Stimulated activated naive CD4-positive, alpha-beta T cell (primary cell): ENCODE data around the gene DKKL1.
A peak's percentile ranks its signal among the peaks of the same experiment; 100 is the strongest.

Experiments used
- DNase-seq, 6 experiments: peaks; one replicate each; lab custom pipeline; 2025; lab: John Stamatoyannopoulos, UW

DKKL1 gene

DNA sequence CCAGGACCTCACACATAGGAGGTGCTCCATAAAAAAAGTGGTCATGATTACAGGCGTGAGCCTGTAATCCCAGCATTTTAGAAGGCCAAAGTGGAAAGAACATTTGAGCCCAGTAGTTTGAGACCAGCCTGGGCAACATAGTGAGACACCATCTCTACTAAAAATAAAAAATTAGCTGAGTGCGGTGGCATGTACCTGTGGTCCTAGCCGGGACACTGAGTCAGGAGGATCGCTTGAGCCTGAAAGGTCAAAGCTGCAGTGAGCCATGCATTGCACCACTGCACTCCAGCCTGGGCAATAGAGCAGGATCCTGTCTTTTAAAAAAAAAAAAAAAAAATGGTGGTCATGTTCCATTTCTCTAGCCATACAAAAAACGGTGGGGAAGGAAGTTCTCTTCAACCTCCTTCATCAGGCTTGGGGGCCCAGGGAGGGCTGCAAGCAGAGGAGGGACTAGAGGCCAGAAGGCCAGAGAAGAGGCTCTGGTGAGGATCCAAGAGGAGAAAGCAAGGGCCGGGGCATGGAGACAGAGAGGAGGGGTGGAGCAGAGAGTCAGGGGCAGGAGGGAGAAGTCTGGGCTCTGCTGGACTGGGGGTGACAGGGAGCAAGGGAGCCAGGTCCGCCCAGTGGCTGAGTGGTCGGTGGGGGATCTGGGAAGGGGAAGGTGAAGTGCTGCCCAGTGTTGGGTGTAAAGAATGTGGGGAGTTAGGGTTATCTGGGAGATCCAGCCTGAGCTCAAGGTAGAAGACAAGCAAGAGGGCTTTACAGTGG lies 33.2 kb downstream of the DKKL1 start:
- no peak for DNase-seq

DNA sequence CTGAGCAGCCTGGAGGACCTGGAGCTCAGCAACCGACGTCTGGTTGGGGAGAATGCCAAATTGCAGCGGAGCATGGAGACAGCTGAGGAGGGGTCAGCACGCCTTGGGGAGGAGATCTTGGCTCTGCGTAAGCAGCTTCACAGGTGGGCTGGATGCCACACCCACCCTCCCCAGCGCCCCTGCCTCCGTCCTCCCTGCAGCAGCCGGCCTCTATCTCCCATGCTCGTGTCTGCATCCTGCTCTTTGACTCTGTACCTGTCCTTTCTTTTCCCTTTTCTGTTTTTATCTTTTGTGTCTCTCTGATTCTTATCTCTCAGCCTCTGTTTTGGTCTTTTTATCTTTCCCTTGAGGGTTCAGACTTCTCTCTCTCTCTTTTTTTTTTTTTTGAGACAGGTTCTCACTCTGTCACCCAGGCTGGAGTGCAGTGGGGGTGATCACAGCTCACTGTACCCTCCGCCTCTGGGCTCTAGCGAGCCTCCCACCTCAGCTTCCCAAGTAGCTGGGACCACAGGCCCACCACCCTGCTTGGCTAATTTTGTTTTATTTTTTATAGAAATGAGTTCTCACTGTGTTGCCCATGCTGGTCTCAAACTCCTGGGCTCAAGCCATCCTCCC lies 34.4 kb downstream of the DKKL1 start:
- peak in 2 of 6 experiments; percentile 24 for DNase-seq

DNA sequence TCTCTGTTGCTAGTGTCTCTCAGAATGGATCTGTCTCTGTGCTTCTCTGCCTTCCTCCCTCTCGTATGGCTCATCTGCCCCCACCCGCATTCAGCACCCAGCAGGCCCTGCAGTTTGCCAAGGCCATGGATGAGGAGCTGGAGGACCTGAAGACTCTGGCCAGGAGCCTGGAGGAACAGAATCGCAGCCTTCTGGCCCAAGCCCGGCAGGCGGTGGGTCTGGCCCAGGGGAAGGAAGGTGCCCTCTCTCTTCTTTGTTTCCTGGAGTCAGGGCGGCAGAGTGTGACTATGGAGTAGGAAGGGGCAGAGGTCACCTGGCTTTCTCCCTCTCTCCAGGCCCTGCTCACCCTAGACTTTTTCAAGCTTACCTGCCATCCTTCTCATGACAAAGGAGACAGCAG lies 35.3 kb downstream of the DKKL1 start:
- no peak for DNase-seq

DNA sequence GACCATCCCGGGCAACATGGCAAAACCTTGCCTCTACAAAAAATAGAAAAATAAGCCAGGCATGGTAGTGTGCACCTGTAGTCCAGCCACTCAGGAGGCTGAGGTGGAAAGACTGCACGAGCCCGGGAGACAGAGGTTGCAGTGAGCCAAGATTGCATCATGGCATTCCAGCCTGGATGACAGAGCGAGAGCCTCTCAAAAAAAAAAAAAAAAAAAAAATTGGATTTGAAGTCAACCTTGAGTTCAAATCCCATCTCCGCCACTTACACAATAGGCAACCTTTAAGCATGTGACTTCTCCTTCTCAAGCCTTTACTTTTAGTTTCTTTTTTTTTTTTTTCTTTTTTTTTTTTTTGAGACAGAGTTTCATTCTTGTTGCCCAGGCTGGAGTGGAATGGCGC lies 36.4 kb downstream of the DKKL1 start:
- no peak for DNase-seq

DNA sequence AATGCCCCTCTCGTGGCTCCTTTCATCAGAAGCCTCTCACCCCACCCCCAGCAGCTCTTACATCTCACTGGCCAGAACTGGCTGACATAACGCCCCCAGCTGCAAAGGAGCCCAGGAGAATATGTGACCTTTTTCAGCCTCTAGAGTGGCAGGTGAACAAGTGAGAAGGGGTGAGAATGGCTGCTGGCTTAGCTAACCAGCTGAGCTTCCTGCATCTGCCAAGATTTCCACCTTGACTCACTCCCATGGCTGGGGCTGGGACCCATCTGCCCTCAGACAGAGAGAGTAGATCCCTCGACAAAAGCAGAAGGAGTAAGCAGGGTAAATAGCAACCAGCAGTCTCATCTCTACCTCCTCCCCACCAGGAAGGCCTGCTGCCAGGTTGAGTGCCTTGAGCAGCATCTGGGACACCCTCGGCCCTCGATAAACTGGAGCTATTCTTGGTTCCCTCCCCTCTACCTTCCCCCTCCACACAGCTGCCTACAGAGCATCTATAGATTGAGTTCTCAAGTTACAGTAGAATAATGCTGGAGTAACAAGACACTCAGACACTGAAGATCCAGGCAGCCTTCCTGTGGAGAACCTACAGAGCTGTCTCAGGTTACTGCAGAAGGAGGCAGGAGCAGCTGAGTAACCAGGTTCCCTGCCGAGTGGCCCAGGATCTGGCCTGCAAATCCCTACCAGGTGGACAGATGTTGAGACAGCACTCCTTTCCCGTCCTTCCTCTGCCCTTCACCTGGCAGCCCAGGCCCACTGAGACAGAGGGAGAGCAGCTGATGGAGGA lies 39.9 kb downstream of the DKKL1 start:
- no peak for DNase-seq

DNA sequence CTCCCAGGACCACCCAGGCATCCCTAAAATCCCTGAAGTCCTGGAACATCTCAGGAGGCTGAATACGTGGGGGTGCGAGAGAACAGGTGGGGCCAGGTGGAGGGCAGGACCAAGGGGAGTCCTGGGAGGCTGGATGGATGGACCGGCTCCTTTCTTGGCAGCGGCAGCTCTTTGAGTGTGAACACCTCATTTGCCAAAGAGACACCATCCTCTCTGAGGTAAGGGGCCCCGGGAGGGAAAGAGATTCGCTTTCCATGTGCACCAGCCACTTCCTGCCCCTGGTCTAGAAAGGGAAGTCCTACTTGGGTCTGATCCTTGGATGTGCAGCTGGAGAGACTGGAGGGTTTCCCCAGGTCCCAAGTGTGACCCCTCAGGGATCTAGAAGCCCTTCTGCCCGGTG lies 43.4 kb downstream of the DKKL1 start:
- no peak for DNase-seq

DNA sequence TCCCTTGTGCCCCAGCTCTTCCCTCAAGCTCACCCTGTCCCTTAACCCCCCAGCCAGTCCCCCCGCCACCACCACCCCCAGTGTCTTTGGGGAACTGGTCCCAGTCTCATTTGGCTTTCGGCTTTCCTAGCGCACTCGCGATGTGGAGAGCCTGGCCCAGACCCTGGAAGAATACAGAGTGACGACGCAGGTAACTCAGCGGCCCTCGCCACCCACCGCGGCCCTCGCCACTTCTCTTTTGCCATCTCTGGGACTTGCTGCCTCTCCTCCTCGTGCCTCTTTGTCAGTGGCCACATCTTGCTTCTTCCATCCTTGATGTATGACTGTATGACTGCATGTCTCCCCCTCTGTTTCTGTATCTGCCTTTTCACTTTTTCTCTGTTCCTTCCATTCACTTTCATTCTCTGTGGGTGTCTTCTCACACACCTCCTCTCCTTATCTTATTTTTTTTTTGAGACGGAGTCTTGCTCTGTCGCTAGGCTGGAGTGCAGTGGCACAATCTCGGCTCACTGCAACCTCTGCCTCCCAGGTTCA lies 43.9 kb downstream of the DKKL1 start:
- DNase-seq, result no peak

DNA sequence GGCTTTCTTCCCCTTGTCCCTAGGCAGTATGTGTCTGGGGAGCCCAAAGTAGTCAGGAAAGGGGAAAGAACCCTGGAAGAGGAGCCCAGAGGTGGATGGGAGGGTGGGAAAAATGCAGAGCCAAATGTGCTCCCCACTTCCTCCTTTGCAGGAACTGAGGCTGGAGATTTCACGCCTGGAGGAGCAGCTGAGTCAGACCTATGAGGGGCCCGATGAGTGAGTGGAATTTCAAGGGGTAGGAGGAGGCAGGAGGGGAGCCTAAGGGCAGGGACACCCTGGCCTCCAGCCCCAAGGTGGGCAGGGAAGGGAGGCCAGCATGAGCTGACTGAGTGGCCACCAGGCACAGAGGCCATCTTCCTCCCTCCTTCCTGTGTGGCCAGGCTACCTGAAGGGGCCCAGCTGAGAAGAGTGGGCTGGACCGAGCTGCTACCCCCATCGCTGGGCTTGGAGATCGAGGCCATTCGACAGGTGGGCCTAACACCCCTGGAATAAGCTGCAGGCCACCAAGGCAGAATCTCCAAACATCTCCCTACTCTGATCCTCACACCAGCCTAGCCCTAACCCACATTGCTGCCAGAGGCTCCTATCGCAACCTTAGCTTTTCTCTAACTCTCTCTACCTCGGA lies 45.3 kb downstream of the DKKL1 start:
- no peak for DNase-seq

DNA sequence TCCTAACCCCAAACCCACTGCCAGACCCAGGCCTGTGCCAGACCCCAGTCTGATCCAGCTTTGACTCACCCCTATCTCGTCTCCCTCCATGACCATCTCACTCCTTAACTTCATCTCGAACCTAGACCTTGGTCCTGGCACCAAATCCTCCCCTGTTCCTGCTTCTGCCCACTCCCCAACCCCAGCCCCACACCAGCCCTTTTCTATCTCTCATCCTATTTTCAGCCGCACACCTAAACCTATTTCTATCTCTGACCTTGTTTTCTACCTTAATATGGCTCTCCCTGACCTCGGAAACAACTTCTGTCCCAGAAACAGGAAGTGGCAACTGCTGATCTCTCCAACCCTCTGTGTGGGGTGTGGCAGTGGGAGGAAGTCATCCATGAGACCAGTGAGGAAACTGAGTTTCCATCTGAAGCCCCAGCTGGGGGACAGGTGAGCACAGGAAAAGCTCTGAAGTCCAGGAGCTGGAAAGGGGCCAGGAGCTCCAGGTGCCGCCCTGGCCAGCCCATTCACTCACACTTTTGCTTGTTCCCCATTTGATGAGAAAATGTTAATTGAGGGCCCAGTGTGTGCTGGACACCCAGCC lies 45.9 kb downstream of the DKKL1 start:
- DNase-seq, result peak in 2 of 6 experiments; percentile 26 to 36

DNA sequence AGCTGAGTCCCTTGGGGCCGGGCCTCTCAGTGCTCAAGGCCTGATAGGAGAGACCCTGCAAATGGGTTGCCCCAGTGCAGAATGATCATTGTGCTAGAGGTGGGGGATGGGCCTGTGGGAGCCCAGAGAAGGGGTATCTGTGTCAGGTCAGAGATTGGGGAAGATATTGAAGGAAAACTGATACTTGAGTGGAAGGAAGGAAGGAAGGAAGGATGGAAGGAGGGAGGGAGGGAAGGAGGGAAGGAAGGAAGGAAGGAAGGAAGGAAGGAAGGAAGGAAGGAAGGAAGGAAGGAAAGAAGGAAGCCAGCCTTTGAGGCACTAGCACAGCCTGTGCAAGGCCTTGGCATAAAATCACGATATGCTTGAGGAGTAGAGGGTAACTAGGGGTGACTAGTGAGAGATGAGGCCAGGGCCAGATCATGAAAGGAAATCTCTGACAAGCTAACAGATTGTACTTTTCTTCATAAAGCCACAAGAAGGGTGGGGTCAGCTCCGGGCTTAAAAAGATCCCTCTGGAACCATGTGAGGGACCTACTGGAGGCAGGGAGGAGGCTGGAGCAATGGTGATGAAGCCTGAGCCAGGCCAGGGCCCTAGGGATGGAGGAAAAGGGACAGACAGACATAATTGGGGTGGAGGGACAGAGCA lies 48.1 kb downstream of the DKKL1 start:
- no peak for DNase-seq

DNA sequence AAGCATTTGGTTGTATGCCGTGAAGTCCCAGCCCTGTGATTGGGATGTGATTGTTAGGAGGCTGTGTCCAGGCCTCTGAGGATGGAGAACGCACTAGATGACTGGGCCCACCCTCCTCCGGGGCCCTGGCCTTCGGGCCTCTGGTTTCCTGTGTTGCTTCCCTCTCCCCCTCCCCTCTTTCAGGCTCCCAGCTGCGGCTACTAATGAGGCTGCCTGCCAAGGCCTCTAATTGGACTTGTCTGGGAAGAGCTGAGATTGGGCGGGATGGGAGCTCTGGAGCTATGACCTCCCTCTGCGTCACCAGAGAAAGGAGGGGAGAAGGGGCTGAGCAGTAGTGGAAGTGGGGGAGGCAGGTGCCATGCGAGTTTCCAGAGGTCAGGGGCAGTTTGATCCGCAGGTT lies 49.7 kb downstream of the DKKL1 start:
- DNase-seq, result no peak

DNA sequence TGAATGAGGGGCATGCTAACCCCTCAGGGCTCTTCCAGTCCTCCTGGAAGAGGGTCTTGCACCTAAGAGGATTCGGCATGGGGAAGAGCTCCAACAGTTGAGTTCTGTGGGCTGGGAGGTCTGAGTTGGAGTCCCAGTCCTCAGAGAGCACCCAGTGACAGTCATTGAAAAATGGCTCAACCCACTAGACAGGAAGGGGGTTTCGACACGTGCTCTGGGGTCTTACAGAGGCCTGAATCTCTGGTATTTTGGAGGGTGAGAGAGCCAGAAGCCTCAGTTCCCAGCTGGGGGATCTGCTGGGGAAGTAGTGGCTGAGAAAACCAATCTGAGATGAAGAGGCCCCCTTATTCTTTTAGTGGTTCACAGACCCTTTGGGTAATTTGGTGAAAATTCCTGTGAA lies 50.6 kb downstream of the DKKL1 start:
- no peak for DNase-seq

DNA sequence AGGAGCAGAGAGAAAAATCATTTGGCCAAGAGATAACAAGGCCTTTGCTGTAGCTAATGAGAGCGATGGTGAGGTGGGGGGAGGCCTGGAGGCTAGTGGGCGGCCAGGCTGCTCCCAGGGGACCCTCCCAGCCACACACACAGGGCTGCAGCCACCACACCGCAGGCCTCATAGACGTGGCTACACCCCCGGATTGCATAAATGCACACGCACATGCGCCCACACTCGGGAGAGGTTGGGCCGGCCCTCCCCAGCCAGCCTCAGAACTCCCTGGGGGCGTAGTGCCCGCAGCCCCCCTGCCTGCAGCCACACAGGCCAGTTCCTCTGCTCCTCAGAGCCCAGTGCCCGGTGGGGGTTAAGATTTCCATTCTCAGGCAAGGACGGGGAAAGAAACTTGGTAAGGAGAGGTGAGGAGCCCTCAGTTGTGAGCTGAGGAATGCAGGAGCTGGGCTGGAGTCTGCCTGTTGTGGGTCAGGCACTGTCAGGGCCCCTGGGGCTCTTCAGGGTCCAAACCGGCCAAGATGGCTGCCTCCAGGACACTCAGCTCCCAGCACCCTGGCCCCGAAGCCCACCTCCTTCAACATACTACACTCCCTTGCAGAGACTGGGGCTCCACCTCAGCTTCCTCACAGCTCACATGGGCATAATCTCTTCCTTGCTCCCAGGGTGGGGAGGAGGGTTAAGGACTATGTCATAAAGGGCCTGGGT lies 51.6 kb downstream of the DKKL1 start:
- no peak for DNase-seq

DNA sequence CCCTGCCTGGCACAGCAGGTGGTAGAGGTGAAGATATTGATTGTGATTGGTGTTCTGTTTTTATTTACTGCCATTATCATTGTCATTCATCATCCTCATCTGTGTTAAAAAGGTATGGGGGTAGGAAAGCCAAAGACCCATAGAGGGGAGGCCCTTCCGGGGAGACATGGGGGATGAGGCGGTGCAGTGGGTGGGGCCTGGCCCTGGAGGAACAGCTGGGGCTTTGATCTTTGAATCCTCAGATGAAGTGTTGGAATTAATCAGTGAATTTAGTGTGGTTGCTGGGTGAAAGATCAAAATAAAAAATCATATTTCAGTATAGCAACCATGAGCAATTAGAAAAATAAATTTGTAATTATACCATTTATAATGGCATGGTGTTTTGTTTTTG lies 52.1 kb downstream of the DKKL1 start:
- DNase-seq, result no peak

DNA sequence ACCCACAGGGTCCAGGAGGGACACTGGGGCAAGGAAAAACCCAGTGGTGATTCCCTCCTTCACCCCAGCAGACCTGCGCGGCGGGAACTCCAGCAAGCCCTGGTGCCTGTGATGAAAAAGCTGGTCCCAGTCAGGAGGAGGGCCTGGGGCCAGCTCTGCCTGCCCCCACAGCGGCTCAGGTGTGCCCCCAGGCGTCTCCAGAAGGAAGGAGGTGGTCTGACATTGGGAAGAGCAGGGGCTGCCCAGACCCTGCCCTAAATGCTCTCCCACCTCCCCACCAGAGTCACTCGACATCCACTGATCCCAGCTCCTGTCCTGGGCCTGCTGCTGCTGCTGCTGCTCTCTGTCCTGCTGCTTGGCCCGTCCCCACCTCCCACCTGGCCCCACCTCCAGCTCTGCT lies 53.4 kb downstream of the DKKL1 start:
- DNase-seq, result no peak

DNA sequence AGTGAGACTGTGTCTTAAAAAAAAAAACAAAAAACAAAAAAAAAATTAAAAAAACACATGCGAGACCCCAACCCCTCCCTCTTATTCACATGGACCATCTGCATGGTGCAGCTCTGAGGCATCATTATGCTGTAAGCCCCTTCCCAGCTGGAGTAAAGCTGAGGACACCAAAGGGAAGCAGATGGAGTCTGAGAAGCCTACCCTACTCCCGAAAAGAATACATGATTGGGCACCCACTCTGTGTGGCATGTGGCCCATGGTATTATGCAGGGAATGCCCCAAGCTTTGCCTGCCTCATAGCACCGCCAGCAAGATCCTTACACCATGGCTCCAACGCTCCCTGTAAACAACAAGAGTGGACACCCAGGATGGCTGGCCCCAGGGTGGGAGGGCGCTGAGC lies 54.8 kb downstream of the DKKL1 start:
- no peak for DNase-seq

DNA sequence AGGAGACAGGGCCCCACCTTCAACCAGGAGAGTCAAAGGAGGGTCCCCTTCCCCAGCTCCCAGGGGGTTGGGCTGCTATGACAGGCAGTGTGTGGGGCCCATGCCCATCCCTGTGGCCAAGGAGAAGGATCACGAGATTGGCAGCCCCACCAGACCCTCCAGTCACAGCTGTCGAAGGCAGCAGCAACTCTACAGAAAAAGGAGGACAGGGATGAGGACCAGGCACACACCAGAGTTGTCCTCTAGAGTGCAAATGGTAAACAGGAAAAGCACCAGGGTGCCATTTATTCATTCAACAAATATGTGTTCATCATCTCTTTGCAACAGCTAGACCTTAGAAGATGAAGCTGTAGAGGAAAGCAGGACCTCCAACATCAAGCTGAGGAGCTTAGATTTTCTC lies 55.5 kb downstream of the DKKL1 start:
- no peak for DNase-seq

DNA sequence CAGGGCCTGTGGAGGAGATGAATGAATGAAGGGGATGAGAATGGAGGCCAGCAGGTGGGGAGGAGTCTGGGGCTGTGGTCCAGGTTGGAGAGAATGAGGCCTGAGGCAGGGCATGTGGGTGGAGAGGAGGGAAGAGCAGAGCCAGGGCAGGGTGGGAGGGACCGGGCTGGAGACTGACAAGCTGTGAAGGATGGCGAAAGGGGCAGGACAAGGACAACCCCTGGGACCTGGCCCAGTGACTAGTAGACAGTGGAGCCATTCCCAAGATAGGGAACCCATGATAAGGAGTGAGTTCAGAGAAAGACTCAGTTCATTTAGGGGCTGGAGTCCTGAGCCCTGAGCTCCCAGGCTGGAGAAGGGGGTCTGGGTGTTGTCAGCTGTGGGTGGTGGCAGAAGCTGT lies 56.5 kb downstream of the DKKL1 start:
- no peak for DNase-seq

DNA sequence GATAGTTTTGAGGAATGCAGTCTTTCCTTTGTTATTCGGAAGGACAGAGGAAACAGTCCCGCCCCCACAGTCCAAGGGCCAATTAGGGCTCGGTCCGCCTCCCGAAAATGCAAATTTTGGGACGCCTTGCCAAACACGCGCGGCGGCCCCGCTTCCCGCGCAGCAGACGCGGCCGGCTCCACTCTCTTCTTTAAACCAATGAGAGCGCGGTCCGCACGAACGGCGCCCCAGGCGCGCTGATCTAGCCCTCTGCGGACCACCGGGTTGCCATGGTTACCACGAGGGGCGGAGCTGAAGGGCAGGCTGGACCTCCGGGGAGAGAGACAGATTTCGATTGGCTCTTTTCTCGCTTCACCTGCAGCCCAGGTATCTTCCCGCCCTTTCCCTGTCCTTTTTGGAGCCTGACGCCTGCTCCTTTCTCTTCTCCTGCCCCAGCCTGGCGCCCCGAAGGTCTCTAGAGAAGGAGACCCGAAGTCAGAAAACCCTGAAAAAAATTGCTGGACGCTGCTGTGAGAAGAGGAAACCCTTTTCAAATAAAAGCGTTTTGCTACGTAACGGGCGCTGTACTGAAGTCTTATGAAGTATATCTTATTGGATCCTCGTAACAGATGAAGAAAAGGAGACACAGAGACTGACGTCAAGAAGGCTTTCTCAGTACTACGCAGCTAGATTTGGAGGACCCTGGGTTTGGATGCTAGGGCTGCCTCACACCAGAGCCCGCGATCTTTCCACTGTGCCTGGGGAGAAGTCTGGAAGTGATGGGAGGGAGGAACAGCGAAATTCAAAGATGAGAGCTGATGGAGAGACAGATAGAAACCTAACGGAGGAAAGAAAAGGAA lies 57.6 kb downstream of the DKKL1 start:
- DNase-seq, result peak in 3 of 6 experiments; percentile 21 to 40 (median 29)

DNA sequence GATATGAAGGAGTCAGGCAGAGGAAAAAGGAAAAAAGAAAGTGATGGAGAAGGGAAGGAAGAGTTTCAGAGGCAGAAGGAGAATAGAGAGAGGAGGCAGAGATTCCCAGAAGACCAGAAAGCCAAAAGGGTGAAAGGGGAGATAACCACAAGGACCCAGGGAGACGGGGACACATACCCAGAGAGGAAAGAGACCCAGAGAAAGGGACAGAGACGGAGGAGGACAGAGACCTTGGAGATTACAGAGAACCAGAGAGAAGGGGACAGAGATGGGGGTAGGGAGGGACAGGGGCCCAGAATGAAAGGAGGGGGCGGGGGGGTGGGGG lies 58.2 kb downstream of the DKKL1 start:
- no peak for DNase-seq
